Endothelial cell of umbilical vein (primary cell): ENCODE measurements around the gene SLC9B1.

Experiments
- CTCF ChIP-seq, 2 donors: IDR thresholded peaks; 1 replicate in 1 of 2; 2 replicates in 1 of 2; pipeline ENCODE4 v1.5.1; 2011; ENCODE audit warnings: low read length in 2 of 2, mild to moderate bottlenecking in 2 of 2, moderate library complexity in 2 of 2, control low read depth in 1 of 2, inconsistent platforms in 1 of 2, low read depth in 1 of 2; ENCODE audit not compliant: insufficient read depth in 1 of 2; ENCODE audit errors: extremely low read depth in 1 of 2
- EZH2 ChIP-seq: IDR thresholded peaks from 2 replicates; pipeline ENCODE4 v1.6.1; 2012; ENCODE audit warnings: borderline replicate concordance, low read depth, mild to moderate bottlenecking, moderate library complexity, low read length, inconsistent platforms; ENCODE audit not compliant: severe bottlenecking
- MAX ChIP-seq: IDR thresholded peaks from 2 replicates; pipeline ENCODE4 v1.6.1; 2011; ENCODE audit not compliant: insufficient read depth, insufficient read length
- MYC ChIP-seq: IDR thresholded peaks from one replicate; pipeline ENCODE4 v1.6.1; 2011; ENCODE audit warnings: mild to moderate bottlenecking, low read depth, low read length
- POLR2A ChIP-seq: IDR thresholded peaks from 2 replicates; pipeline ENCODE4 v1.6.1; 2012; ENCODE audit warnings: low read depth, mild to moderate bottlenecking, control low read depth, low read length
- POLR2AphosphoS5 ChIP-seq: IDR thresholded peaks from 2 replicates; pipeline ENCODE4 v1.6.1; 2012; ENCODE audit warnings: low read depth, mild to moderate bottlenecking, control low read depth, low read length, moderate library complexity; ENCODE audit not compliant: insufficient read depth

GRCh38 chr4:102868153-102868780, 151.2 kb downstream of the SLC9B1 start:
- TF ChIP-seq CTCF (IDR thresholded peaks at IDR 0.05; ENCODE audit: extremely low read depth in 1 of 2, insufficient read depth in 1 of 2, low read depth in 1 of 2, low read length in 2 of 2) (no peak), EZH2 (no peak), POLR2AphosphoS5 (no peak), POLR2A (no peak), MYC (no peak), MAX (no peak)
